ENCODE measurements around the gene METTL17.
A peak's percentile ranks its signal among the peaks of the same experiment; 100 is the strongest.
"Not testable (repeated sequence)": the region's sequence is repeated elsewhere in the genome, so short reads cannot be mapped to it uniquely, and the experiment has no call there.

METTL17 gene, protein sequence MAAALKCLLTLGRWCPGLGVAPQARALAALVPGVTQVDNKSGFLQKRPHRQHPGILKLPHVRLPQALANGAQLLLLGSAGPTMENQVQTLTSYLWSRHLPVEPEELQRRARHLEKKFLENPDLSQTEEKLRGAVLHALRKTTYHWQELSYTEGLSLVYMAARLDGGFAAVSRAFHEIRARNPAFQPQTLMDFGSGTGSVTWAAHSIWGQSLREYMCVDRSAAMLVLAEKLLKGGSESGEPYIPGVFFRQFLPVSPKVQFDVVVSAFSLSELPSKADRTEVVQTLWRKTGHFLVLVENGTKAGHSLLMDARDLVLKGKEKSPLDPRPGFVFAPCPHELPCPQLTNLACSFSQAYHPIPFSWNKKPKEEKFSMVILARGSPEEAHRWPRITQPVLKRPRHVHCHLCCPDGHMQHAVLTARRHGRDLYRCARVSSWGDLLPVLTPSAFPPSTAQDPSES

GRCh38 chr14:20989787-20990600 lies at the start of gene METTL17:
Gene METTL17, plus strand, starts transcription at chr14:20989980. Its CDS starts 23 bp downstream, at chr14:20990003.
- peak; percentile 95 for DNase-seq

DNA sequence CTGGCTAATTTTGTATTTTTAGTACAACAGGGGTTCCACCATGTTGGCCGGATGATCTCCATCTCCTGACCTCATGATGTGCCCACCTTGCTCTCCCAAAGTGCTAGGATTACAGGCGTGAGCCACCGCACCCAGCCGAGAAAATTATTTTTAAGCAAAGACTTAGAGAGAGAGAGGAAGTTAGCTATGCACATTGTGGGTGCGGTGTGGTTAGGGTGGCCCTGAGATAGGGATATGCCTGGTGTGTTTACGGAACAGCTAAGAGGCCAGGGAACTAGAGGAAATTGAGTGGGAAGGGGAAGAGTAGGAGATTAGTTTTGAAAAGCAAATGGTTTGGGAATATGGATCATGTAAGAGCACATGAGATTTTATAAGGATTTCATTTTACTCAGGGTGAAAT lies 44.6 kb upstream of the METTL17 start:
- DNase-seq = peak; percentile 66

GRCh38 chr14:20946707-20947106 lies 43.1 kb upstream of the METTL17 start:
- not testable (repeated sequence) for DNase-seq

DNA sequence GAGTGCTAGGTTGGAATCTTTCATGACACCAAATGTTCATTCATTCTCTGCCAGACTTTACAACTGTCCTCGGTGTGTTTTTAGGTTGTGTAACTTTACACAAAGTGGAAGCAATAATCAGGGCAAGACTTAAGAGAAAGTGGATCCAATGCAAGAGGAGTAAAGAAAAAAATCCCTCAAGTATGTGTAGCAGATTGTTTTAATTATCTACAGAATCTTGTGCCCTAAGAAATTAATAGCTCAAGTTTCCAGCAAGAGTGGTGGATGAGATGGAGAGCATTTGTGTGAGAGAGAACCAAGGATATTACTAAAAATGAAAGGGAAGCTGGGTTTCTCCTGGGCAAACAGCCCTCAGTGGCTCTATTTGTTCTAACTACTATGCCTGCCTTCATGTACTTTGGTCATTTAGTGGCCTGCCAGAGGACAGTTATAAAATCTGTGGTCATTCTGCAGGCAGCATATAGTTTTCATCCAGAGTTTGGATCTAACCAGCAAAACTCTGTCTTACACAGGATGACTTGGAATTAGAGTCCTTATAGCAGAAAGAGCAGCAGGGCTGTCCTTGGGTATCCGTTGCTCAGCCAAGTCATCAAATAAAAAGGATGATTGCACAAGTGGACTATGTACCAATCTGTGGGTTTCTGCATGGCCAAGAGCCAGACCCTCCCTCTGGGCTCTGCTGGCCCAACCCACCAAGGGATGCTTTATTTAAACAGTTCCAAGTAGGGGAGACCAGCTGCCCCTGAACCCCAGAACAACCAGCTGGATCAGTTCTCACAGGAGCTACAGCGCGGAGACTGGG lies 34.8 kb upstream of the METTL17 start, which contains the start of gene RNASE2:
Gene RNASE2, plus strand, starts transcription at position 752 of the 802 bp plus-strand sequence. CDS start 285 bp downstream, outside the sequence.
- DNase-seq = peak; percentile 97

GRCh38 chr14:20955538-20955873 lies 34.3 kb upstream of the METTL17 start:
- peak; percentile 97 for DNase-seq

DNA sequence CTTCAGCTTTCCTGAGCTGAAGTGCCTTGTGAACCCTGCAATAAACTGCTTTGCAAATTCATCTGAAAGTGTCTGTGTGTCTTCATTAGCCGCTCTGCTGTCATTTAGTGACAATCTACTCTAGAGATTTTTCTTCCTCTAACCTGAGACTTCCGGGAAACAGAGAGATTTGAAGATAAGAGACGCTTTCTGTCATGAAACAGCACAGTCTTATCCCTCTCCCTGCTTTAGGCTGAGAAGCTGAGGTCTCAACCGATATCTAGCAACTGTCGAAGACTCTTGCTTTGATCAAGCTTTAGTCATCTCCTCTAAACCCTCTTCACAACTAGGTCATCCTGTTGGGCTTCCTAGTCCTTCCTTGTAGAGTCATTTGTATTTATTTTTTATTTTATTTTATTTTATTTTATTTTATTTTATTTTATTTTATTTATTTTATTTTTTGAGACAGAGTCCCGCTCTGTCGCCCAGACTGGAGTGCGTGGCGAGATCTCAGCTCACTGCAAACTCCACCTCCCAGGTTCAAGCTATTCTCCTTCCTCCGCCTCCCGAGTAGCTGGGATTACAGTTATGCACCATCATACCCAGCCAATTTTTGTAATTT lies 33.3 kb upstream of the METTL17 start:
- peak; percentile 60 for DNase-seq

DNA sequence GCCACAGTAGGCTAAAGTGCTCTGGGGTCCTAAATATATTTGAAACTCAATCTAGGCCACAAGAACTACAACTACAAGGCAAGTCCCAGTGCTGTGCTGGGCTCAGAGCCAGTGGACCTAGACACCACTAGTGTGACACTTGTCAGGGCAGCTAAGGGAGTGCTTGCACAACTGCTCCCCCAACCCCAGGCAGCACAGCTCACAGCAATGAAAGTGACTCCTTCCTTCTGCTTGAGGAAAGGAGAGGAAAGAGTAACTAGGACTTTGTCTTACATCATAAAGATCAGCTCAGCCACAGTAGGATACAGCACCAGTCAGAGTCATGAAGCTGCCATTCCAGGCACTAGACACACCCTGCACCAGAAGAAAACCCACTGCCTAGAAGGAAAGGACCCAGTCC lies 30.8 kb upstream of the METTL17 start:
- peak; percentile 44 for DNase-seq

GRCh38 chr14:20969336-20969735 lies 20.4 kb upstream of the METTL17 start:
- no peak for DNase-seq

DNA sequence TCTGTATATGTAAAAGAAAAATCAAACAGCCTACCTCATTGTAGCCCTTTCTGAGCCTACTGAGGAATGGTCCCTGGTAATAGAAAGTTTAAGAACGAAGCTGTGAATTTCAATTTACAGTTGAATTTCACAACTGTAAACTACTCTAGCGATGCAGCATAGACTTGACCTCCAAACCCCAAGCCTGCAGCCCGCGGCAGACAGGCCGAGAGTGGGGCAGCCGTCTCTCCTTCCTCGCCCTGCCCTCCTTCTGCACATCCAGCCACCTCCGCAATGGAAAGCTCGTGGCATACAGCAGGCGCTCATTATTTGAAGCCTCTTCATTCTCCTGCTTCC lies 19.2 kb upstream of the METTL17 start:
- no peak for DNase-seq

DNA sequence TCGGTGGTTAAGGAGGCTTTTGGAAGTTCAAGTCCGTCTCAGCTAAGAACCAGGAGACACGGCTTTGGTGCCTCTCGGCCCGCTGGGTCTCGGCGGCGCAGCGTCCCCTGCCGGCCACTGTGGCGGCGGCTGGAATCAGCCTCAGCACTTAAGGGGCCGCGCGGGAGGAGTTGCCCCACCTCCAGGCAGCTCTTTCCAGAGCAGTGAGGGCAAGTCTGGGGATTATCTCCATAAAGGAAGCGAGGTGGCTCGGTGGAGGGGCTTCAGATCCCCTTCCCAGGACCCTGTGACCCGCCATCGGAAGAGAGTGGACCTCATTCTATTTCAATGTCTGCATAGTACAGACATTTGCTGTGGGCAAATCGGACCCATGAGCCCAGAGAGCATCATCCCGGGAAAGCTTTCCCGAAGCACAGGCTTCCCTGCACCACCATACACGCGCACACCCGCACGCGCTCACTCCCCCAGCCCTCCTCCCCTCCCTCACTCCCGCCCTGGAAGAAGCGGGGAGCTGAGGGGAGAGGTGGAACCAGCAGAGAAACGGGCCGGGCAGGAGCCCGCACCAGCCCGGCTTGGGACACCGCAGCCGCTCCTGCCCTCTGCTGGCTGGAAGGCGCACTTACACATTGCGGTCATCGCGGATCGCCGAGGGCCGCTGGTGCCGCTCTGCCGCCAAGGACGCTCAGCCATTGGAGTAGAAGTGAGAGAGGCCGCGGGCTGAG lies 18.6 kb upstream of the METTL17 start:
- peak; percentile 40 for DNase-seq

- DNase-seq = no peak
Observed at GRCh38 chr14:20971705-20972021, 18.1 kb upstream of the METTL17 start.

GRCh38 chr14:20973501-20973900 lies 16.3 kb upstream of the METTL17 start:
- no peak for DNase-seq

GRCh38 chr14:20976291-20976690 lies 13.5 kb upstream of the METTL17 start:
- DNase-seq = no peak

DNA sequence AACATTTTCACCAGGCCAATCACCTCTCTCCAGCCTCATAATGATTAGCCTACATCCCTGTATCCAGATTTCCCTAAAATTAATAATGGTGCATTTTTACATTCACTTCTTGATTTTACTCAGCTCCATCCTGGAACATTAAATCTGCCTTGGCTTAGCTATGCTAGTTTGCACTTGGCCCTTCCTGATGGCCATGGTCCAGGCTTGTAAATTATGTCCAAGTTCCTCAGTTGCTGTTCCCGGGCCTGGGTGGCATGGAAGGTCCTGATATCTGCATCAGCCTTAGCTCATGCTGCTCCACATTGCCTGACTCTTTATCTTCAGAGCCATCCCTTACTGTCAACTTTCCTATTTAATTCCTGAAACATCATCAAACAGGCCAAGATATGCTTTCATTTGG lies 11.1 kb upstream of the METTL17 start:
- DNase-seq = no peak

DNA sequence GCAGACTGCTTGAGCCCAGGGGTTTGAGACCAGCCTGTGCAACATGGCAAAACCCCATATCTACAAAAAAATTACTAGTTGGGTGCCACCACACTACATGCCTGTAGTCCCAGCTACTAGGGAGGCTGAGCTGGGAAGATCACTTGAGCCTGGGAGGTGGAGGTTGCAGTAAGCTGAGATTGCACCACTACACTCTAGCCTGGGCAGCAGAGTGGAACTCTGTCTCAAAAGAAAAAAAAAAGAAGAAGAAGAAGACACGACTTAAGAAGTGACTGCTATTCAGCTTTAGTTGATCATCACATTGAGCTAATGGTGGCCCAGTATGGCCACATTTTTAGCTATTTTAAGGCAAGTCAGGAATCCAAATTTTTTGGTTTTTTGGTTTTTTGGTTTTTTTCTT lies 8.9 kb upstream of the METTL17 start:
- no peak for DNase-seq

DNA sequence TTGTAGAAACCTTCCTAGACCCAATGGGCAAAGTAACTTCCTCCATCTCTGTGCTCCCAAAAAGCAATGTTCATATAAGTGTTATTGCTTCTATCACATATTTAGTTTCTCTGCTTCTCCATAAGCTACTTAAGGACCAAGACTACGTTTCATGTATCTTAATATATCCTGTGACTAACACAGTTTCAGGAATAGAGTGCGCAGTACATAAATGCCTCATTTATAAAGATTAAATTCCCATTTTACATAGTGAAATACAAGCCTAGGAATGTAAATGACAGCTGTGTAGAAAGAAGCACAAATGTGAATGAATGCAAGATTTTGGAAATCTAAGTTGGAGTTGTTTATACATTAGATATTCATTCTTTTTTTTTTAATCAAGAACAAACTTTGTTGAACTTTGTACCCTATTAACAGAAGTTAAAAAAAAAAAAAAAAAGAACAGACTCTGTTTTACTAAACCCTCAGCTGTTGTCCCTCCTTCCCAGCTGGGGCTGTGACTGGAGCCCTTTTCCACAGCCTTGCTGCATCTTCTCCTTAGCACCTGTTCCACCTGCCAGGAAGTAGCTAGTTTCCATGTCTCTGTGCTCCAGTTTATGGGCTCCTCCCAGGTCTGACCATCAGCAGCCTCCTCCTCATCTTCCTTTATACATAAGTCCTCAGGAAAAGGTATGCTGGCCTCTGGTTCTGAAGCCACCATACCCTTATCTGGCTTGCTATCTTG lies 7.0 kb upstream of the METTL17 start:
- DNase-seq = no peak

DNA sequence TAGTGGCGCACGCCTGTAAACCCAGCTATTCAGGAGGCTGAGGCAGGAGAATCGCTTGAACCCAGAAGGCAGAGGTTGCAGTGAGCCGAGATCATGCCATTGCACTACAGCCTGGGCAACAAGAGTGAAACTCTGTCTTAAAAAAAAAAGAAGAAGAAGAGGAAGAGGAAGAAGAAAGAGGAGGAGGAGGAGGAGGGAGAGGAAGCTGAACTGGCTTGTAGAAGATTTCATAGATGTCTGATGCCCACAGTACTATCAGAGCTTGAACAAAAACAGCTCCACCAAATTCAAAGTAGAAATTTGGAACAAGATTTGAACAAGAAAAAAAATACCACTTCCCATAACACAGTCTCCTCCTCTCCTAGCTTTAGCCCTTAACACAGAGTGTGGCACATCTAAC lies 4.1 kb upstream of the METTL17 start:
- not testable (repeated sequence) for DNase-seq

GRCh38 chr14:20986811-20987210 lies 3.0 kb upstream of the METTL17 start:
- no peak for DNase-seq

GRCh38 chr14:20988717-20989470 lies 886 bp upstream of the METTL17 start:
- DNase-seq = no peak

DNA sequence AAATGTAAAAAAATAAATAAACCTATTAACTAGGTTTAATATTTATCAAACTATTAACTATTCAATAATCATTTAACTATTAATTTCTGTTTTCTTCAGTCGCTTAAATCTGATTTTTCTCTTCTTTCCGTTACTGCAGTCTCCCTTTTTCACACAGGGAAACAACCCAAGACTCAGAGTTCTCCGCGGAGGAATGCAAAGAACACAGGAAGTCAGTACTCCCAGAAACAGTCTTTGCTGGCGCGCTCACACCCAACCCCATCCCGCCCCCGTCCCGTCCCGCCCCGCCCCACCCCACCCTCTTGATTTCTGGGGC lies 351 bp upstream of the METTL17 start:
- DNase-seq = no peak

GRCh38 chr14:20996521-20996920 lies 6.7 kb downstream of the METTL17 start:
- no peak for DNase-seq
